Activated naive CD8-positive, alpha-beta T cell treated with anti-CD3 and anti-CD28 coated beads, Interleukin-2, amount 50 U/mL, for 16 hours (primary cell): Measurements from ENCODE around the gene EYS.
"Not testable (repeated sequence)": the region's sequence is repeated elsewhere in the genome, so short reads cannot be mapped to it uniquely, and the experiment has no call there.

ENCODE experiments used
- DNase-seq: peaks from one replicate; pipeline ENCODE4 v3.0.0-alpha.2; 2020; ENCODE audit warnings: low read depth, low spot score

Gene EYS

DNA sequence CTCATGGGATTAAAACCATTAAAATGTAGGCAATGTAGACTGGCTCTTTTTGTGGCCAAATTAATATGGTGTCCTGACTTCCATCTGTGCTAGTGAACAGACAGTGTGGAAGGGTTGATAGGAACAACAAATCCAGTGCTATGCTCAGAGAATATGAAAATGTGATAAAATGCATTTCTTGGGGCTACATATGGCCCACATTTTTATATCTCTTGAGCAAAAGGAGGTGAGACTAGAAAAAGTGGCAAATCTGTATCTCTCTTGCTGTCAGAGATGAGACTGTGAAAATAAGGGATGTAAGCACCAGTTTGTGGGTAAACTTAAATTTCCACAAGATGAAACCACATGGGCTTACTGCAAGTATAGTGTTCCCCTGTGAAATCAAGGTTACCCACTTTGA lies 1909.3 kb downstream of the EYS start:
- no peak for DNase-seq

DNA sequence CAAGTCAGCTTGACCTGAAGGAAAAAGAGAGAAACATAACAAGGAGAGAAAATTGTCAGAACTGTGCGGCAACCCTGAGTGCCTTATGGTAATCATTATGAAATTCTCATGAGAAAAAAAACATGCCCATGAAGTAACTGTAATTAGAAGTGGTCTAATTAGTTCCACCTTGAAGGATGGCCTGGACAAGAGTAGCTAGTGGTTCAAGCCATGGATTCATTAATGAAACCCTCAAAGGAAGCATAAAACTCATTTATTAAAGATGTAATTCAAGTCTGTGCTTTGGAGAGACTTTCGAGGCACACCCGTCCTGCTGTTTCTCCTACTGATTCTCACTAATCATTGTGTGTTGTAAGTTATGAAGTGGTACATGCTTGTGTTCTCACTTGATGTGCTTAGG lies 1911.2 kb downstream of the EYS start:
- no peak for DNase-seq

DNA sequence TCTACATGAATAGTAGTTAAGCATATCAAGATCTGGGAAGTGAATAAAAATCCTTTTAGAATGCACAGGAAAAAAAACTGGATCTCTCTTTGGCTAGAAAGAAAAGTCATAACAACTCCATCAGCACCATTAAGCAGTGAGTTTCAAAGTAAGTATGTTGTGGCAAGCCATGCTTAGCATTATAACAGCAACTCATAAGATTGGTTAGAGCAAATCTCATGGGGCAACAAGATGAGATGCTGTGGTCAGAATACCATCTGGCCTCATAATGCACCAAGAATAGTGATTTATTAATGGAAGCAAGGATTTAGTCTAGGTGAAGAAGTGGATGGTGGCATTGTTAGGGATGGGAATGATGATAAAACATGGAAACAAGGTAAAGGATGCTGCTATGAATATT lies 1912.0 kb downstream of the EYS start:
- DNase-seq, result no peak

DNA sequence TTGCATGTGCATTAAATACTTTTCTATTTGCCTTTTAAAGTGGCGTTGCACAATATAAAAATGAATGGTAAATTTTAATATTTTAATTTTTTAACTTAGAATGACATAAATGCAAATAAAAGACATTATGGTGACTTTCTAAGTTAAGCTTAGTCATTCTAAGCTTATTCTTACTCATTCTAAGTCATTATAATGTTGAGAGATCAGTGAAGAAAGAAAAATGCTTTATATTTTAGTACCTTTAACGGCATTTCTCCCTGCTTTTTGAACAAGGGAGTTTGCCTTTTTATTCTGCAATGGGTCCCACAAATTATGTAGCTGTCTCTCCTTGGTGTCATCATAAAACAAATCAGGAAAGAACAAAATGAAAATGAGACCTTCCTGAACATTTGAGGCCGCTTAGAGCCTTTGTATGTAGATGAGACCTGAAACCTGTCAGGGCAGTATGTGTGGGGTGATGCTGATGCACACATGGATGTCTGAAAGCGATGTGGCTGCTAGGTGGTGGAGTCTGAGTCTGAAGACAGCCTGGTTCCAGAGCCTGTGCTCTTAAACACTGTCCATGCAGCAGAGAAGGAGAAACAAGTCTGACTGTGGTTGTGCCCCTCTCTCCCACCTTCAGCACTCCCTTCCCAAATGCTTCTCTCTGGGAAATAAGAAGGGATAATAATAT lies 1913.4 kb downstream of the EYS start:
- DNase-seq, result no peak

DNA sequence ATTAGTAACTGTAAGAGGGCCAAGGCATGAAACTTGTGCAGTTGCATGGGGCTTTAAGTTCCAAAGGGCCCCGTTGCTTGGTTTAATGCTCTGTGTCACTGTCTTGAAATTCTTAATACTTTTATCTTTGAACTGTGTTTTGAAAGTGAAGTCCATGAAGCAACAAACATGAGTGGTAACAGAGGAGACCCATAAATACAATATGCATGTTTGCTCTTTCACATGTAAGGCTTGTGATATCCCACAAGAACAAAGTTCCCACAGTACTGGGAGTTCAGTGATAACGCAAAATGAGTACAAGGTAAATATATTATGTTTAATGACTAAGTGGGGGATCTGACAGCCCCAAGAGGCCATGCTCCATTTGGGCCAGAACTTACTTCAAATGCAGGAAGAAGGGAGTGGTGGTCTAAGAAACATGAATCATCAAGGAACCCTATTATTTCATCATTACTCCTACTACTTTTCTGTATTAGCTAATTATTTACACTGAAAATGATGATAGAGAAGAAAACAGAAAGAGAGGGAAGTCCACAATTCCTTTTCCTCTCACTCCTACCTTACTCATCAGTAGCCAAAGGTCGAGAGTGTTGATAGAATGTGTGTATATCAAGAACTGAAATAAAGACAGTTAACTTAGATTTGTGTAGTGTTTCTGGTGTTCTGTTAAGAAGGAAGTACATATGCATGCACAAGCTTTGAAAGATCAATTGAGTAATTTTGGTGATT lies 1914.1 kb downstream of the EYS start:
- DNase-seq, result no peak

DNA sequence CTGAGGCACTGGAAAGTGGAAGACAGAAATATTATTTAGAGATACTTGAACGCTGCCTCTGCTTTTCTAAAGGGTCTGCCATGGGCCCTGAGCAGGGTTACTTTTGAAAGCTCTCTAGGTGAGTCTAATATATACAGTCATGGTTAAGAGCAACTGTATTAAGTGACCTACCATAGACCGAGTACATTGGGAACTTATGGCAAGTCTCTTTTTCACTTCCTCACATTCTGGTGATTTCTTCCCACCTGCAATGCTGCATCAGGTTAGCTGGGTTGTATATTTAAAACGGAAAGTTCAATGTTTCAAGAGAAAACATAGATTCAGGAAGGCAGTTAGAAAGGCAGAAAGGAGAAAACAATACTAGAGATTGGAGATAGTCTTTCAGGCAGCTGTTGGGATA lies 1916.7 kb downstream of the EYS start:
- no peak for DNase-seq

DNA sequence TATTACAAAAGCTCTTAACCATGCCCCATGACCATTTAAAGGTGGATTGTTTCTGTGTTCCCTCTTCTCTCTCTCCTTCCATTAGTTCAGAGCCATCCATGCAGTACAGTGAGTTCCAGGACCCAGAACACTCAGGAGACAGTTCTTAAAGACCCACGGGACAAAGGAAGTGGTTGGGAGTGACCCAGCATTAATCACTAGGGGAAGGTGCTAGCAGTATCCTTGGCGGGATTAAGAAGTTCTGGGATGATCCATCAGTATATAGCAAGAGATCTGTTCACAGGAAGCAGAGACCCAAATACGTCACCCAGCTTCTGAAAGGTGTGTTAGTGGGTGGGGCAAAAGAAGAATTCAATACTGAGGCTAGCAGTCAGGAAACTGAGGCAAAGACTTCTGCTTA lies 1917.3 kb downstream of the EYS start:
- no peak for DNase-seq

DNA sequence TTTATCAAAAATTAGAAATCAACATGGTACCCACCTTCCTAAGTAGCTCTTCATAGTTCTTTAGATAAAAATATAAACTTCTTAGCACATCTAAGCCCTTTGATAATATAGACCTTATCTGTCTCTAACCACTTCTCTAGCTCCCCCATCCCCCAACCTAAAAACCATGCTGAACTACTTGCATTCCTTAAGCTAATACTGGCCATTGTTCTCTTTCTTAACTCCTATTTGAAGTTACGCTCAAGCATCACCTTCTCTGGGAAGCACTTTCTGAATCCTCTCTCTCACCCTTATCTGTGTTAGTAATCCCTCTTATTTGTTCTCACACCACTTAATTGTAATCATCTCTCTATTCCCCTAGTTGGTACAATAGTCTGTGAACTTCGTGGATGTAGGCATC lies 1918.5 kb downstream of the EYS start:
- DNase-seq, result no peak

DNA sequence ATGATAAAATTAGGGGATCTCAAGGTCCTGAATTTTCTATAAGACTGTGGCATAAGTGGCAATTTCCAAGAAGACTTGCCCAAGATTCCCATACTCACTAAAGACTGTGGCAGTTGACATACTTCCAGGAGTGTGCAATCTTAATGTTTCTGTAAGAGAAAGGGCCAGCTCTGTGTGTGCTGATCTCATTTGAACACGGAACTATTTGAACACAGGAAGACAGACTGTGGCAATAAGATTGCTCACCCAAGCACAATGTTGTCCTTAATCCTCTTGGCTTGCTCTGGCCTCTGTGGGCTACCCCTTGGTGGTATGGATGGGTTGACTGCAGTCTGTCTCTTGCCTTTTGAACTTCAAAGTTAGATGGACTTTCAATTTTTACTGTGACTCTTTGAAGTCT lies 1920.0 kb downstream of the EYS start:
- DNase-seq, result no peak

DNA sequence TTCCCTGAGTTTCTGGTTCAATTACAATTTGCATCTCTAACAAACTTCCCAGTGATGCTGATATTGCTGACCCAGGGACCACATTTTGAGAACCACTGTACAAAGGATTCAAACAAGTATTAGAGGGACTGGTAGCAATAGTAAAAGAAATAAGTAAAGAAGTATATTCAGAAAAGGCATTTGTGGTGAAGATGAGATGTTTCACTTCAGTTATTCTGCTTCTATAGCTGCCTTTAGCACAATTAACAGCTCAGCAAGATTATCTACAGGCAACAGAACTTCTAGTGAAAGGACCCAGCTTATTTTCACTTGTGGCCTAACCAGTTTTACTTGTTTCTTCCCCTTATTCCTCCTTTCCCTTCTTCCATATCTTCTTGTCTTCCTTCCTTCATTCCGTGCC lies 1922.0 kb downstream of the EYS start:
- no peak for DNase-seq

DNA sequence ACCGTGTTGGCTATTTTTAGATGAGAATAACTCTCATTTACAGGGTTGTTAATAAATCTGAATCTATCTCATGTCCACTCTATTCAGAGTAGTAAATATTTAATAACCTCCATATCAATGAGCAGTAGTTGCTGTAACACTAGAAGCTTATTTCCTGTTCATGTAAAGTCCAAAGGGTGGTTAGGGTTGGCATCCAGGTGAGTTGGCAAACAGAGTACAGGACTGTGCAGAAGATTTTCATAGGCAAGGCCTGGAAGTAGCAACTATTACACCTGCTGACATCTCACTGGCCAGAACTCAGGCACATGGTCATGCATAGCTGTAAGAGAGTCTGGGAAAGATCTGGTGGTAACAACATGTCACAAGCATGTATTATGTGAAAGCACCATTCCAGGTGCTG lies 1923.9 kb downstream of the EYS start:
- DNase-seq, result no peak

DNA sequence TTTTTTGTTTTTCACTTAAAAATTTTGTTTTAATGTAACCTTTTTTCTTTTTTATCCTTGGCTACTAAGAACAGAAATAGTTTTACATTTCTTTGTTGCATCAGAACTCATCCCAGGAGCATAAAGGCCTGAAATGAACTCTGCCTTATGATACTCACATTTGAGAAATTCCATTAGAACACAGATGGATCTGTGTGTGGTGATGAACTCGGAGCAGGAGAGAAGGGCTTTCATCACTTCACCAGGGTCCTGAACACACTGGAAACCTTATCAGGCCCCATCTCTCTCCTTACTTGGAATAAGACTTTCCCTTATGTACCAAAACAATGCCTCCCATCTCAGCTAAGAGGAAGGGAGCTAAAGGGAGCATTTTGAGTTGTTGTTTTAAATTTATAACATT lies 1932.1 kb downstream of the EYS start:
- no peak for DNase-seq

DNA sequence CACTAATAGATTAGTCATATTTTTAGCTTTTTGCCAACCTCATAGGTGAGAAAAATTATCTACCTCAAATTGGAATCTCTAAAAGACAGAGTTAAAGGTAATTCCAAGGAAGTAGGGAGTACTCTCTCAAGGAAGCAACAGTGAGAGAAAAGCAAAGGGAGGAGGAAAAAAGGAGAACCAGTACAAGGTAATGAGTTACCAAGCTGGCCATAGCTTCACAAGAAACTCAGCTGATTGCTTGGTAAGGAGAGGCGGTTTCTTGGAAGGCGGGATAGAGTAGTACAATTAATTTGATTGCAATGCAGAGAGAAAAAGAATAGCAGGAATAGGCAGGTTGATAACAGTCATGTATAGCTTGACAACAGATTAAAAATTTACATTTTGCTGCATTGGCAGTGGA lies 1933.8 kb downstream of the EYS start:
- DNase-seq, result no peak

DNA sequence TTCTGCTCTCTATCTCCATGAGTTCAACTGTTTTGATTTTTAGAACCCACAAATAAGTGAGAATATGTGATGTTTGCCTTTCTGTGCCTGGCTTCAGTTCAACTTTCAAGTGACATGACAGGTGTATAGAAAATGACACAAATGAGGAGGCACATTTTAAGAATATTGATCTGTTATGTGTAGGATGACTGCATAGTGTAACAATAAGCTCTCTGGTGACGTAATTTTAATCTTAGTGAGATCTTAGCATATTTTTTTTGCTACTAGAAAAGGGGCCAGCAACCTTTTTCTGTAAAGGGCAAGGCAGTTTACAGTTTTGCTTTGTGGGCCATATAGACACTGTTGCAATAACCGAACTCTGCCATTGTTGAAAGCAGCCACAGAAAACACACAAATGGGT lies 1941.2 kb downstream of the EYS start:
- DNase-seq, result no peak

DNA sequence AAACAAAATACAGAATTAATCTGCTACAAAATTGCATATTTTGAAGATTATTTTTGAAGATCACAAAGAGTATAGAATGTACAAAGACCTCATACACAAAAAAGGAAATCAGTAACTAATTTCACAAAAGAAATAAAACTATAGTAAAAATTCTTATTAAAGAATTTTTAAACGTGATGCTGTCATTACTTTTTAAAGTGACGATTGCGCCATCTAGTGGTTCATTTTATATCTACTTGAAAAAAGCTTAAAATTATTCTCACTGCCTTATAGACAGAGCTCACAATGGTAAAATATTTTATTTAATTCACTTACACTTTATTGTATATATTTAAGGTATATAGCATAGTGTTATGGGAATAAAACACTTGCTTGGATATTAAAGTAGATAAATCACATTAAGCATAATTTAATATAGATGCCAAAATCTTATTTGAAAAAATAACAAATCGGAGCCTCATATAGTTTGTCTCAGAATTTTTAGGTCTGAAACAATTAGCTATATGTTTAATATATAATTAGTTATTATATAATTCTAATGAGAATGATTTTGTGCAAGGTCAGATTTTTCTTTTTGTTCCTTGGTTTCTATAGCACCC lies 1942.6 kb downstream of the EYS start:
- no peak for DNase-seq

DNA sequence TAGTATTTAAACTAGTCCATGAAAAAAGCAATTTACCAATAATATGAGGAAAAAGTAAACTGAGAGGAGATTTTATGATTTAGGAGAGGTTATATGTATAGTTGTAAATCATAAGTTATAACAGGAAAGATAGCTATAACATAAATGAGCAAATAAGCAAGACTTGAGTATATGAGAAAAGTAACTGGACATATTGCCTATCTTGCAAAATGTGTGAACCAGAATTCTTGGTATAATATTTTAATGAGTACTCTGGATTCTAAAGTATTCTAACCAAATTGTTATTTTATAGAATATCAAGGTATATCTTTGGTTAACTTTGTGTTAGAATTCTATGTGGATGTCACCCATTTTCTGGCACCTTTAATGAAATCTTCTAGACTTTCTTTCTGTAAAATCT lies 1946.8 kb downstream of the EYS start:
- DNase-seq, result no peak

DNA sequence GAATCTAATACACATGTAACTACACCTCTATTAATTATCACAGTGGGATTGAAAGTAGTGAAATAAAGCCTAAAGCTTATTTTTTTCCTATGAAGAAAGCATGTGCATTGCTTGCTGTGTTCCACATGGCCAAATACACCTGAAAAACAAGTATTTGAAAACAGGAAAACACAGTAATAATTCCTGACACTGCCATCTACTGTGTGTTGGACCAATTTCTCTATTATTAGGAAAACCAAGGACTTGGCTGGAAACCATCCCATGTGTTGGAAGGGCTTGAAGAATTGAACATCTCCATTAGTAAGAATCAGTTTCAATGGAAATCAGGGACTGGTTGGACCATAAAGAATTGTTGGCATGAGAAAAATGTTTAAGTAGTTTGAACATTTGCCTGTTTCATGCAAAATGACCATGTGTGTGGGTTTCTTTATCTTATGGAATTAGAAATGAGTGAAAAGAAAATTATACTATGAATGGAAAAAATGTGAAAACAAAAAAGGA lies 1947.4 kb downstream of the EYS start:
- DNase-seq, result no peak

DNA sequence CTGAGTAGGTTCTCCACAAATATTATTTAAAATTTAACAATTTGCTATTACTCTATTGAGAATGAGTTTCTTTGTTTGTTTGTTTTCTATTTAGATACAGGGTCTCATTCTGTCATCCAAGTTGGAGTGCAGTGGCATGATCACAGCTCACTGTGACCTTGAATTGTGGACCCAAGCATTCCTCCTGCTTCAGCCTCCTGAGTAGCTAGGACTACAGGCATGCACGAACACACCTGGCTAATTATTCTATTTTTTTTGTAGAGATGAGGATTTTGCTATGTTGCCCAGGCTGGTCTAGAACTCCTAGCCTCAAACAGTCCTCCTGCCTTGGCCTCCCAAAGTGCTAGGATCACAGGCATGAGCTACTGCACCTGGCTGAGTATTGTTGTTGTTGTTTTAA lies 1949.2 kb downstream of the EYS start:
- DNase-seq, result no peak

DNA sequence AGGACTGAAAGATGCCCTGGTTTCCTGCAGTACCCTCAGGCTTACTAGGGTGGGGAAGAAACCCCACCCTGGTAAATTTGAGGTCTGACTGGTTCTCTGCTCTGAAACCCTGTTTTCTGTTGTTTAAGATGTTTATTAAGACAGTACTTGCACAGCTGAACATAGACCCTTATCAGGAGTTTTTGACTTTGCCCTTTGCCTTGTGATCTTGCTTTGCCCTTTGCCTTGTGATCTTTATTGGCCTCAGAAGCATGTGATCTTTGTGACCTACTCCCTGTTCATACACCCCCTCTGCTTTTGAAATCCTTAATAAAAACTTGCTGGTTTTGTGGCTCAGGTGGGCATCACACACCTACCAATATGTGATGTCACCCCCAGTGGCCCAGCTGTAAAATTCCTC lies 1949.8 kb downstream of the EYS start:
- not testable (repeated sequence) for DNase-seq

DNA sequence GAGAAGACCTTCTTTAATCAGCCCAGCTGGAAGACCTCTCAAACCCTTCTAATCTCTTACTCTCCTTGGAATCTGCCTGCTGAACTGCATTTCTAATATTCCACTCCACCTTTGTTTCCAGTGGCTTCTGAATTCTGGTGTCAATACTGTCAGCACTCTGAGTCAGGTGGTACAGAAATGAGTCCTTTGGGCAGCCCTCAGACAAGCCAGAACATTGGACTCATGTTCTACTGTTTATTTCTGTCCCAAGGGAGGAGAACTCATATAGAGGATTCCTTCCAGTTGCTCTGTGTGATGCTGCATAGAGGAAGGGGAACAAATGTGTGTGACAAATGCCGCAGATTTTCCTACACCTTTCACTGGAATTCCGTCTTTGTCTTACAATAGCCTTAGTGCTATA lies 1956.6 kb downstream of the EYS start:
- DNase-seq, result no peak

DNA sequence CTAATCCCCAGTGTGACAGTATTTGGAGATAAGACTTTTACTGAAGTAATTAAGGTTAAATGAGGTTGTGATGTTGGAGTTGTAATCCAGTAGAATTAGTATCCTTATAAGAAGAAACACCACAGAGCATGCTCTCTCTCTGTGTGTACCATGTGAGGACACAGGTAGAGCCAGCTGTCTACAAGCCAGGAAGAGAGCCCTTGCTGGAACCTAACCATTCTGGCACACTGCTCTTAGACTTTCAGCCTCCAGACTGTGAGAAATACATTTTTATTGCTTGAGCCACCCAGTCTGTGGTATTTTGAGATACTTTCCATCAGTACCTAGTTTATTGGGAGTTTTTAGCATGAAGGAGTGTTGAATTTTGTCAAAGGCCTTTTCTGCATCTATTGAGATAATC lies 1961.2 kb downstream of the EYS start:
- DNase-seq, result no peak

DNA sequence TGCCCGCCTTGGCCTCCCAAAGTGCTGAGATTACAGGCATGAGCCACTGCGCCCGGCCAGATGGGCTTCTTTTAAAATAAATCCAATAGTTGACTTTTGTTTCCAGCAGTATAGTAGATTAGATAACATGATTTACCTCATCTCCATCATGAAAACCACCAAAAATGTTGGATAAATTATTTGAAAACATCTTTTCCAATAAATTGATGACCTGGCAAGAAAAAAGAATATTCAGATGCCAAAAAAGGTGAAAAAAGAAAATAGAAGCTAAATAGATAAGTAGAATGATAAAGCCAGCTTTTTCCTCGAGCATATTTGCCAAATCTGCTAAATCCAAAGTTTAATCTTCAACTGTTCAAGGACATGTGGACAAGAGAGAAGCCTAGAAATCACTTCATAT lies 1962.2 kb downstream of the EYS start:
- no peak for DNase-seq

DNA sequence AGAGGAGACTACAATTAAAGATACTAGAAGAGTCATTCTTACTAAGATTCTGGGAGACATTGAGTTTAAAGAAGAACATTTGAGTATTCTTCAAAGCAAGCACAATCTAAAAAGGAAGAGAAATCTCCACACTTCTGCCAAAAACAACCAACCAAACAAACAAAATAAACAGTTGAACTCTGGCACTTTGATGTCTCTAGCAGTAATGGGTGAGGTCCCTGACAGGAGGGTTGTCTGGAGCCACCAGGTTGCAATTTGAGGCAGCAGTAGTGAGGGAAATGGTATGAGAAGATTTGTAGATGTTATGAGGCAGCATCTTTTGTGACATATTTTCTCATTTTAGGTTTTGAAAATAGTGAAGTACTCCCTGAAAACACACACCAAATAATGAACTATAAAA lies 1963.3 kb downstream of the EYS start:
- DNase-seq, result no peak
